GM19467 (cell line): Measurements from ENCODE around the gene BCL2.
A peak's percentile ranks its signal among the peaks of the same experiment; 100 is the strongest.

Experiments used
- ATAC-seq: cut with Tn5 transposase; IDR thresholded peaks from one replicate; pipeline ENCODE4 v1.9.1; 2021; ENCODE audit warnings: mild to moderate bottlenecking, moderate library complexity; ENCODE audit not compliant: unreplicated experiment

The BCL2 gene

DNA sequence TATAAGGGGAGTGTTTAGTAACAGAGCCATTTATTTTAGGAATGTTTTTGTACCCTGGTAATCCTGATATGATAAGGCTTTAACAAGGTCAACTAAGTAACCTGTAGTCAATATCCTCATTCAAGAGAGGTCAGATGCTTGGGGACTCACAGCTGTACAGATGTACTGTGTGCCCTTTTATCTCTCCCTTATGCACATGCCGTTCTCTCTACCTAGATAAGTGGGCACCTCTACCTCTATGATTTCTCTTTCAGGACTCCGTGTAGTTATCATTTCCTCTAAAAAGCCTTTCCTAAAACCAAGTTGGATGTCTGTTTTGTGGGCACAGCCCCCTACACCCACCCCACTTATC lies 132.4 kb downstream of the BCL2 start:
- ATAC-seq = no peak

DNA sequence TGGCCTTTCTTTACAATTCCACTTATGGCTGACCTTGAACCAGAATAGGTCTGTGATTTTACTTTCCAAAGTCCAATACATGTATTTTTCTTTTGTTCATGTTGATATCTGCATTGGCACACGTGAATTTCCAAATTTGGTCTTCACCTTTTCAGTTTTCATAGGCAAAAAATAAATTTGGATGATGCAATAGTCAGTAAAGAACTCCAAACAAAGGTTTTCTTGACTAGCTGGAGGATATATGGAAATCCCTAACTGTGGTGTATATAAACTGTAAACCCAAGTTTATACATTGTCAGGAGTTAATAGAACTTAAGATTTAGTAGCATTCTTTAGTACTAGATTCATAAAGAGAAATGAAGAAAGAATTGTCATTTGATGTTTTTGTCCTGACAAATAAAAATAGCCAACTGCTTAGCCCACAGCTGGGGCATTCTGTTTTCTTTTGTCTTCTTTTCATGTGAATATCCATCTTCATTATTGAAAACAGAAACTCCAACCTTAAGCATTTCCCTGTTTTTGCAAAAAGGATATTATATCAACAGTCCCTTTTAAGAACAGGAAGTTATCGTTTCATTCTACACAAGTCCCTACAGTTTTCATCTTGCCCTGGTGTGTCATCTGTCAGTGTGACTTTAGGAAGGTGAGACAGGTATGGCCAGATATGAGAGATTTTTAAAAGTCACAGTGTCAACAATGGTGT lies 132.9 kb downstream of the BCL2 start:
- ATAC-seq = no peak

DNA sequence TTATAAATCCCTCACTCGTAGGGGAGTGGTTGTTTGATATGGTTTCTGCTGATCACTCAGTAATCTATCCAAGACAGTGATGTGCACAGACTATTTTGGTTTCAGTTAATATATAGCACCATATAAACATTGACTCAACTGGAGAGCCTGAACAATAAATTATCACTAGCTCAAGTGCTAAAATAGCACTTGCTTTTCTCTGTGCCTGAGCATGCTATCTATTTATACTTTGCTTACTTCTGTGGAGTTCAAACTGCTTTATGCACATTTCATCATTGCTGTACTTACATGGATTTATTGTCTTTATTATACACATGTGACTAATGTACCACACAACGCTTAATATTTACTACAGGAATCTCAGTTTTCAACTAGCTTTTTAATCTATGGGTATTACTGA lies 133.6 kb downstream of the BCL2 start:
- ATAC-seq = no peak

DNA sequence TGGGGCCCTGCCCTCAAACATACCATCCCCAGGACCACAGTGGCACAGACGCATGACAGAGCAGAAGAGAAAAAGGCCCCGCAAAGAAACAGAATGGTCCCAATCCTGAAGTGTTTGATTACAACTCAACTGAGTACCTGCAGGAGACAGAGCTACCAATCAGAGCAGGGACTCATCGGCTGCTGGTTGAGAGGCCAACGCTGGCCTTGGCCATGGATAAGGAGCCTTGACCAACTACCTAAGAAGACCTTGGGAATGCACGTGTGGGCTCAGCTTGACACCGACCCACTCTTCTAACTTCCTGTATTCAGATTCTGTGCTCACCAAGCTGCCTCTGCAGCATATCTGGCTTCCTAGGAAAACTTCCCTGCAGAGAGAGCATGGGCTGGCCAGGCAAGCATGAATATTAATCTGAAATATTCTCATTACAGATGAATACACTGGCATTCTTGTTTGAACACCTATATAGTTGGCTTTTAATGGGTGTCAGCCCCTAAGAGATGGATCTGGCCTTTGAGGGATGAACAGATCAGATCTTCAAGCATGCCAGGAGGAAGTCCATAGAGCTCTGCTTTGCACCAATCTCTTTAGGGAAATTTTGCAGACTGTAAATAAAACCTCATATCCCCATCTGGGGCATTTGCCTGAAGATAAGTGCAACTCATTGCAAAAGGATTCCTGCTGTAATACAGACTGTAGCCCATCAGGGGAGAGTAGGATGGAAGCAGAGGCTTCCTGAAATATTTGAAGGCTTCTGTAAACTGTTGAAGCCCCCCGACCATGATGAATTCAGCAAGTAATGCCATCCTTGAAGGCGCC lies 135.4 kb downstream of the BCL2 start:
- ATAC-seq = no peak

DNA sequence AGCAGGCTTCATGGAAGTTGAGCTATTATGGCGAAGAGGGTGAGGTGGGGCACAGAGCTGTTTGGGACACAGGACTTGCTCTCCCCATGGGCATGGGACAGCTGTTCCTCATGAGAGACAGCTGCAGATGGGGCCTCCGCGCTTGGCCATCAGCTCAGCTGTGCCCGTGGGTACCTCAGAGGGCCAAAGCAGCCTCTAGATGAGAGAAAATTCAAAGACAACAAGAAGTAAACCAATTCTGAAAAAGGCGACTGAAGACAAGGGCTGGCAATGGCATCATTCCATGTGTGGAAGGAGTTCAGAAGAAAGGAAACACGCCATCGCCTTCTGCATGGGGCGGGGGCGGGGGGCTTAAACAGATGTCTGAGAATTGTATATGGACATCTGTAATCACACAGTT lies 136.2 kb downstream of the BCL2 start:
- ATAC-seq = no peak

DNA sequence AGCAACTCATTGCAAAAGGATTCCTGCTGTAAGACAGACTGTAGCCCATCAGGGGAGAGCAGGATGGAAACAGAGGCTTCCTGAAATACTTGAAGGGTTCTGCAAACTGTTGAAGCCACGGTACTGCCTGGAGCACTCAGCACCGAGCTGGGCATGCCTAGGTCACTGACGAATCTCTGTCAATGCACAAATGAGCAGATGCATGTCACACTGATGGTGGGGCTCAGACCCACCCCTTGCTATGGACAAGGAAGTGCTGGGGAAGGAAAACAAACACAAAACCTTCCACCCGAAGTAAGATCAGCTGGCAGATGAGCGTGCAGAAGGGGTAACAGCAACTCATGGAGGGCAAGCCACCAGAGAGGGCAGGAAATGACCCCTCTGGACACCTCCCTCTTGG lies 136.7 kb downstream of the BCL2 start:
- ATAC-seq = no peak

DNA sequence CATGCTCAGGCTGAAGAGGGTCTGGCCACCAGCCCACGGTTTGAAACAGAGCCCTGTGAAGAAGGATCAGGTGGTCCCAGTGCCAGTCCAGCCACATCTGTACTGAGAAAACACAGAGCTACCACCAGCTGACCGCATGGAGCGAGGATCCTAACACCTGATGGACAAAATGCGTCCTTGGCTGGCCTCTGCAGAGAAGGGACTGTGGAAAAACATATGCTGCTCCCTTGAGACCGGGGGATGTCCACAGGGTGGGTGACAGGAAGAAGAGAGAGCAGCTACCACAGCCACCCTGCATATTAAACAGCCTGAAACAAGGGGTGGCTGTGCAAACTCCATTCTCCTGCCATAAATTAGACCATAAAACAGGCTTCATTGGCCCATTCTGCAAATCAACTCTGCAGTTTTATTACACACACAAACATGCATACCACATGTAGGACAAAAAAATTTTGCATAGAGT lies 137.2 kb downstream of the BCL2 start:
- ATAC-seq = no peak

DNA sequence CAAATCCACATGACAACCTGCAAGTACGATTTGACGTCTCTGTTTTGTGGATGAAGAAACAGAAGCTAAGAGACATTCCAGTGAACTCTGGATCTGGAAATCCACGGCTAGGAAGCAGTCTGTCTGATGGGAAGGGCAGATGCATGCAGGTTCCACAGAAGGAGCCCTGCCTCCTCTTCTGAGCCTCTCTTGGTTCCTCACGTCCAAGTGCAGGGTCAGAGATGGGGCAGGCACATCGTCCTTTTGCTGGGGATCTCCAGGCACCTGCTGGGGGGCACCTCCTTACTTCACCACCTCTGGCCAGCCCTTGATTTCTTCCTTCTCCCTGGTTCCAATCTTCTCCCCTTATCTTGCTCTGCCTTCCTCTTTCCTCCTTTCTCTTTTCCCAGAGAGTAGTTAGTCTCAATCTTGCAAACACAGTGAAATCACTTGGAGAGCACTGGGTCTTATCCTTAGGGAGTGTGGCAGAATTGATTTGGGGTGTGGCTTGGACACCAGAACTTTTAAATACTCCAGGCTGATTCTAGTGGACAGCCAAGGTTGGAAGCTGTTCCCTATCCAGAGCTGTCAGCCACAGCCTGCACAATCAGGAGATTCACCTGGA lies 137.8 kb downstream of the BCL2 start:
- no peak for ATAC-seq

DNA sequence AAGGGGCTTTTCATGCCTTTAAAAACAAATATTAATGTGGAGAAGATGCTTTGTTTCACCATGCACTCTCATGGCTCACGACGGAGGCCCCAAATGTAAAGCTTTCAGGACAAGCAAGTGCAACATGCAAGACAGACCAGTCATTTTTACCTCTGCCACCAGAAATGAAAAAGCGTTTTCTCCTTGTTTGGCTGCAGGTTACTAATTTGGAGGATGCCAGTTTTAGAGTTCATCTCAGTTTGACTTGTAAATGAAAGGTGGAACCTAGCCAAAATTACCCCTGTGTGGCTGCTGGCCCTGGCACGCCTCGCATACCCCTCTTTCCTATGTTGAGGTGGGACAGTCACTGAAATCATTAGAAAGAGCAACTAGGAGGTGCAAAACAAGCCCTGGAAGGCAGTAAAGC lies 138.6 kb downstream of the BCL2 start:
- ATAC-seq = peak; percentile 39

DNA sequence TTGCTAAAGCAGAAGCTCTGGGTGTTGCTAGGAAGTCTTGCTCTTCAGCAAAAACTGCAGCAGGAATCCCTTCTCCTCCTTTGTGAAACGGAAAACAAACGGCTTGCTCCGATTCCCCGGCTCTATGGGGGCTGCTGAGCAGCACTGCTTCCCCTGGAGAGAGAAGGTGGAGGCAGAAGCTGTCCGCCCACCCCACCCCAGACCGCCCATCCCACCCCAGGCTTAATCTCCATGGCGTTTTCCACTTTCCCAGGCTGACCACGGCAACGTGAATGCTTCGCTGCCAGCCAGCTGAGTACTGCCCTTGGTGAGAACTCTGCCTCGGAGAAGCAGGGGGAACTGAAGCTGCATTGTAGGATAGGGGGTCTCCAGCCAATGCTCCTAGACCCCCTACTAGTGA lies 139.2 kb downstream of the BCL2 start:
- no peak for ATAC-seq

DNA sequence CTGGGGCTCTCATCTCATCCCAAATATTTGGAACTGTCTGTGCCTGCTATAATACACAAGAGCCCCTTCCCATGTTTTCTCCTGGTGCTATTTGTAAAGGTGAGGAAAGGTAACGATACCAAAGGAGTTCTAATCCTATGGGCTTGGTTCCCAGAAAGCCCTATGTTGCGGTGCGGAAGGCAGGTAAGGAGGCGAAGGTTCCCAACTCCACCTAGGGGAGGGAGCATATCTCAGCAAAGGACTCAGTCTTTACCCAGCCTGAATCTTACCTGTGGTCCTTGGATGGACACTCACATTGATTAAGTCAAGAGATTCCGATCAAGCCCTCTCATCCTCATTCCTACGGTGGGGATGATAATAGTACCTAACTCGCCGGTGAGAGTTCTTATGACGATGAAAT lies 140.1 kb downstream of the BCL2 start:
- ATAC-seq = no peak

DNA sequence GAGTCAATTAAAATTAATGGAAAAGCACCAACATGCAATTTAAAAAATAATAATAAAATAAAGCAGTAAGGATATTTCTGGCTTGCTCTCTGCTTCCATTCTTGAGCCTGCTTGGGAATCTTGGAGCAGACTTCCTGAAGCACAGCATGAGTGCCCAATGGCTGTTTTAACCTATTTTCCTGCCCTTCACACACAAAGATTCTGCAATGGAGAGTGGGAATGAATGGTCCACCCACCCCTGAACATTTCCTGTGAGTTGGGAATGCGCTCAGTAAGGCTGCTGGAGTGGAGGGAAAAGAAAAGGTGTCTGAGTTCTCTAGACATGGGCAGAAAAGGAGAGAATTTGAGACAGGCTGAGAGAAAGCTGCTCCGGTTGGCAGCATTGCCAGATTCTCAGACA lies 140.6 kb downstream of the BCL2 start:
- no peak for ATAC-seq

DNA sequence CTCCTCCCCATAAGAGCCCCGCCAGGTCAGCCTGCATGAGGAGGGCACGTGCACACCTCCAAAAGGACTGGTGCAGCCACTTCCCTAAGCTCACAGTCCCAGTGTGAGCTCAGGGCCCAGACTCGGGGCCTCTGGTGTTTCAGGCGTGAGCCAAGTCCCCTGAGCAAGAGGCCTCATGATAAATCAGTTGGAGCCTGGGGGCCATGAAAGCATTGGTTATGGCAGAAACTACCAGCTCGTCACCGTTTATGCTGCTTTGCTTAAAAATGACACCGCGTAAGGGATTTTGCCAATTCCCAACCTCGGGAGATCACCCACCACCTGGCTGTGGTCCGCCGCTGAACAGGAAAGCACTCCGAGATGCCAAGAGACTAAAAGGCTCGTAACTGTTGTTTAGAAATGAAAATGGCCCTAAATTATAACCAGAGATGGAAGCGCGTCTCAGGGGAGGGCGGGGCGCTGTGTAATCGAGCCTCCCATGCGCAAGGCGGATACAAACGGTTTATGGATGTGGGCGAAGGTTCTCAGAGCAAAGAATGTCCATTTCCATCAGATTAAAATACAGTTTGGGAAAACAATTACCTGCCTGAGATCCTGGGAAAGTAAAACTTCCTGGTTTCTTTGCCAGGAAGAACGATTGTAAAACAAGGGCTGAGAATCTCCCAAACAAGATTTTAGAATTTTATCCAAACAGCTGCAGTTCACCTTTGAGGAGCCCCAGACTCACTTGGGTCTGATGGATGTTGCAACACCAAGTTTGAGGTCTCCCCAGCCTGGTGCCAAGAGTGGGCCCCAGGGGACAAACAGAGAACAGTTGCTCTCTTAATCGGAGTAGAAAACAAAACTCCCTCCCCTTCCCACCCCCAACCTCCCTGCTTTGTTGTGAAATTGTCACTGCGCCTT lies 141.4 kb downstream of the BCL2 start:
- no peak for ATAC-seq

DNA sequence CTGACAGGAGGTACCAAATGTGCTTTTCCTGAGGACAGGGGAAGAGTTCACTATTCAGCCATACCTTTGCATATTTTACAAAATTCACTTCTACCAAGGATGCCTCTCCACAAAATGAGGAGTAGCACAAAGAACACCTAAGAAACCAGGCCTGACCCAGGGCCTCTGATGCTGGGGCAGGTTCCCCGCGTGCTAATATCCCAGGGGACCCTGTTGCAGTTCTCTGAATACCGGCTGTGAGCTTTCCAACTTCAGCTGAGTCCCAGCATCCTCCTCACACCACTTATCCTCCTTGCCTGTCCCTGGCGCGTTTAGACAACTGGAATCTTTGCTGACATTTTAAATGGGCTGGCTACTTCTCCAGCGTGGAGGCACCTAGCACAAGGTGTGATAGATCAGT lies 142.3 kb downstream of the BCL2 start:
- ATAC-seq = no peak

DNA sequence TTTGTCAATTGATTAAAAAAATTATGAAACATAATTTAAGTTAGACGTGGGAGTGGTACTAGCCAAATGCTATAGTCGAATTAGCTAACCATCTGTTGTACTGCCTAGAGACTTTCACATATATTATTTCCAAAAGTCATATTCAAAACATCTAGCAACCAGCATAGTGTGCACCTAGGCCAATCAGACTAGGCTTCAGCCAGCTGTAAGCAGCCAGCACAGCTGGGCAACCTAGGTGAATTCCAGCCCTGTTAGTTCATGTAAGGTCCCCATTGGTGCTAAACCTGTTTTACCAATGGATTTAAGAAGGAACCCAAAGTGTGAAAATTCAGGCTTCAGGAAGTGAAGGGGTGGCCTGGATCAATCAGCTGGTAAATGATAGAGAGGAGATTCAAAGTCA lies 144.3 kb downstream of the BCL2 start:
- ATAC-seq = no peak

DNA sequence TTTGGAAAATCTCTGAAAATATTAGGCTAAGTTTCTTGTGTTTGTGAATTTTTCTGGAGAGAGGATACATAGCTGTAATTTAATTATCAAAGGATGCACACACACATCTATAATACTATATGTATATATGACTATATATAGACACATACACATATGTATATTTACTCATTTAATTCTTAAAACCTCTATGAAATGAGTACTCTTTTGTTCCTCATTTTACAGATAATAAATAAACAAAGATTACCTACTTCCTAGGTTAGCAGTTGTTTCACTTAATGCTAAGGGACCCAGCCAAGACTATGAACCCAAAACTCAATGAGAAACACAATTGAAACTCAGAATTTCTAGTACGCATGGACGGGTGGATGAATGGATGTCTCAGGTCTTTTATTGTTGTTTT lies 145.6 kb downstream of the BCL2 start:
- no peak for ATAC-seq

DNA sequence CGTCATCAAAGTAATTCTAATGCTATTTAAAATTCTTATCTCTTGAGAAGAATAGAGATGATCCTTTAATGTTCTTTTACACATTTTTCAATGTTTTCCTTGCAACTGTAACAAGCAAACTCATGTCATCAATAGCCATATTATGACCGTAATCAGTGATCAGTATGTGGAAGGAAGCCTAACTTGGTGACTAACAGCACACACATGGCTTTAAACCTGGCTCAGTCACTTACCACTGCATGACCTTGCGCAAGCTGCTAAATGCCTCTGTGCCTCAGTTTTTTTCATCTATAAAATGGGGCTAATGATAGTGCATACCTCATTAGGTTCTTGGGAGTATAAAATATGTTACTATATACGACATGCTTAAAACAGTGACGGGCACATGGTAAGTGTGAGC lies 149.7 kb downstream of the BCL2 start:
- no peak for ATAC-seq

DNA sequence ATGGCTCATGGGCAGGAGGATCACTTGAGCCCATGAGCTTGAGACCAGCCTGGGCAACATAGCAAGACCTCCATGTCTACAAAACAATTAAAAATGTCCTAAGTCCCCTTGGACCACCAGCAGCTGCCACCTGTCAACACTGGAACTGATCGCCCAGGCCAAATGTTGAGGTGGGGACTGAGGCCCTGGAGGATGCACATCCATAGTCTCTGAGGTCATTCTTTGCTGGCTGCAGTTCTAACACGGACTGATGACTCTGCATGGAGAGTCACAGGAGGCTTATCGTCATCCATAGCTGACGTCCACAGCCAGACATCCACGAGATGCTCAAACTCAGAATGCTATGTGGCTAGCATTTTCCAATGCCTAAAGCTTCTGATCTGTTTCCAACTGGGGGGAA lies 151.3 kb downstream of the BCL2 start:
- ATAC-seq = no peak

DNA sequence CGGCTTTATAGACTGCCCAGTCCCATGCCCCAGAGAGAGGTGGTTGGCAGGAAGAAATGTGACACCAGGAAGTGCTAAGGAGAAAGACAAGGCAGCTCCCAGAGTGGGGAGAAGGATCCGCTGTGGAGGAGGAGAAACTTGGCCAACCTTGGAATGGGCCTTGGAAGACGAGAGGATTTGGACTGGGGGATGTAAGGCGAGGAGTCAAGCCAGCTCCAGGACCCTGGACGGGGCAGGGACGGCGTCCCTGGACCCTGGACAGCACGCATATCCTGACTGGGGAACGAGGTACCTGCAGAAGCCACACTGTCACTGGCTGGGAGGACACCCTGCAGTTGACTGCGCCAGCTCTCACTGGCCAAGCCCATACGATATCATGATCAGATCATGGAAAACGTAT lies 153.4 kb downstream of the BCL2 start:
- ATAC-seq = no peak

DNA sequence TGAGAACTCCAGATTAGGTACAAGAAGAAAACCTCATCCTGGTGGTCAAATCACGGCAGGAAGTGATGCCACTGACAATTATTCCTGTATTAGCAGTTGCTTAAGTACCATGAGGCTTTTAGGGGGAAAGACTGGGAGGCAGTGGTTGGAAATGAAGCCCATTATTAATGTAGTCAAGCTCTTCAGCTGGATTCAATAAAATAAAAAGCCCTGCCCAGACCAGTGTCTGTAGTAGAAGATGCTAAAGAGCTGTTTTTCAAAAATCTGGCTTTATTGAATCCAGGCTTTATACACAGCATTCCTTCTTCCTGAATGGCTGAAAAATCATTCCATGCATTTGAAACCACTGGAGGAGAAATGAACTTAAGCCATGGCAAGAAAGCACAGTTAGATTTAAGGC lies 155.2 kb downstream of the BCL2 start:
- no peak for ATAC-seq
